ENCODE measurements around the gene PRMT5.

Gene PRMT5

GRCh38 chr14:22908601-22909000, 20.6 kb downstream of the PRMT5 start:
- peaks cover 3% of the 10 kb centered on the region; the same call in 1 of the 2 replicates for H3F3A ChIP-seq (ENCODE audit: control insufficient read depth, insufficient read depth)
- H4K20me1 ChIP-seq (ENCODE audit: control insufficient read depth, insufficient read depth, low read depth, low read length), result no peaks in the 10 kb centered on the region
- peaks cover 81% of the 10 kb centered on the region for H3K36me3 ChIP-seq (ENCODE audit: control insufficient read depth, low read length)
- no peak overlapping the region for H3K4me2 ChIP-seq (ENCODE audit: low read length)
- H3K27me3 ChIP-seq (ENCODE audit: control insufficient read depth, low read length), result no peaks in the 10 kb centered on the region
- peaks cover 36% of the 10 kb centered on the region for H3K79me2 ChIP-seq (ENCODE audit: control insufficient read depth, low read length)
- no peak overlapping the region for H3K4me3 ChIP-seq (ENCODE audit: low read length)
- no peak for TF ChIP-seq EZH2phosphoT487 (IDR thresholded peaks at IDR 0.05; ENCODE audit: borderline replicate concordance, low read length)
- TF ChIP-seq, protein P1, sequence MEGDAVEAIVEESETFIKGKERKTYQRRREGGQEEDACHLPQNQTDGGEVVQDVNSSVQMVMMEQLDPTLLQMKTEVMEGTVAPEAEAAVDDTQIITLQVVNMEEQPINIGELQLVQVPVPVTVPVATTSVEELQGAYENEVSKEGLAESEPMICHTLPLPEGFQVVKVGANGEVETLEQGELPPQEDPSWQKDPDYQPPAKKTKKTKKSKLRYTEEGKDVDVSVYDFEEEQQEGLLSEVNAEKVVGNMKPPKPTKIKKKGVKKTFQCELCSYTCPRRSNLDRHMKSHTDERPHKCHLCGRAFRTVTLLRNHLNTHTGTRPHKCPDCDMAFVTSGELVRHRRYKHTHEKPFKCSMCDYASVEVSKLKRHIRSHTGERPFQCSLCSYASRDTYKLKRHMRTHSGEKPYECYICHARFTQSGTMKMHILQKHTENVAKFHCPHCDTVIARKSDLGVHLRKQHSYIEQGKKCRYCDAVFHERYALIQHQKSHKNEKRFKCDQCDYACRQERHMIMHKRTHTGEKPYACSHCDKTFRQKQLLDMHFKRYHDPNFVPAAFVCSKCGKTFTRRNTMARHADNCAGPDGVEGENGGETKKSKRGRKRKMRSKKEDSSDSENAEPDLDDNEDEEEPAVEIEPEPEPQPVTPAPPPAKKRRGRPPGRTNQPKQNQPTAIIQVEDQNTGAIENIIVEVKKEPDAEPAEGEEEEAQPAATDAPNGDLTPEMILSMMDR (IDR thresholded peaks at IDR 0.05; ENCODE audit: low read depth, low read length, poor library complexity, severe bottlenecking), result no peak
- H3K27ac ChIP-seq (ENCODE audit: low read depth, low read length), result no peak overlapping the region
- H3K9me3 ChIP-seq (ENCODE audit: control insufficient read depth, insufficient read depth, low read length), result no peaks in the 10 kb centered on the region
- H3K4me1 ChIP-seq (ENCODE audit: control insufficient read depth, low read length), result peaks cover 4% of the 10 kb centered on the region; the same call in 1 of the 2 replicates
- no peaks in the 10 kb centered on the region for H3K9me2 ChIP-seq (replicated peaks; ENCODE audit: control insufficient read depth, low read length)

GRCh38 chr14:22907429-22907828, 21.7 kb downstream of the PRMT5 start:
- Histone ChIP-seq H3K9me3 (ENCODE audit: control insufficient read depth, insufficient read depth, low read length) (no peaks in the 10 kb centered on the region), H3K36me3 (ENCODE audit: control insufficient read depth, low read length) (peaks cover 88% of the 10 kb centered on the region), H3F3A (ENCODE audit: control insufficient read depth, insufficient read depth) (peaks cover 3% of the 10 kb centered on the region; the same call in 1 of the 2 replicates), H3K4me3 (ENCODE audit: low read length) (no peak overlapping the region), H3K27ac (ENCODE audit: low read depth, low read length) (no peak overlapping the region), H3K9me2 (replicated peaks; ENCODE audit: control insufficient read depth, low read length) (no peaks in the 10 kb centered on the region), H4K20me1 (ENCODE audit: control insufficient read depth, insufficient read depth, low read depth, low read length) (no peaks in the 10 kb centered on the region), H3K79me2 (ENCODE audit: control insufficient read depth, low read length) (peaks cover 25% of the 10 kb centered on the region), H3K4me1 (ENCODE audit: control insufficient read depth, low read length) (peaks cover 3% of the 10 kb centered on the region; the same call in 1 of the 2 replicates), H3K27me3 (ENCODE audit: control insufficient read depth, low read length) (no peaks in the 10 kb centered on the region), H3K4me2 (ENCODE audit: low read length) (no peak overlapping the region)
- TF ChIP-seq, protein P1 (IDR thresholded peaks at IDR 0.05; ENCODE audit: low read depth, low read length, poor library complexity, severe bottlenecking), result no peak
- TF ChIP-seq EZH2phosphoT487 (IDR thresholded peaks at IDR 0.05; ENCODE audit: borderline replicate concordance, low read length), result no peak

GRCh38 chr14:22906073-22906472, 23.1 kb downstream of the PRMT5 start:
- H3F3A ChIP-seq (ENCODE audit: control insufficient read depth, insufficient read depth), result peaks cover 7% of the 10 kb centered on the region; the same call in 1 of the 2 replicates
- H3K27me3 ChIP-seq (ENCODE audit: control insufficient read depth, low read length), result no peaks in the 10 kb centered on the region
- H3K36me3 ChIP-seq (ENCODE audit: control insufficient read depth, low read length), result peaks cover 88% of the 10 kb centered on the region
- H3K27ac ChIP-seq (ENCODE audit: low read depth, low read length), result no peak overlapping the region
- no peaks in the 10 kb centered on the region for H3K4me1 ChIP-seq (ENCODE audit: control insufficient read depth, low read length)
- H3K79me2 ChIP-seq (ENCODE audit: control insufficient read depth, low read length), result peaks cover 12% of the 10 kb centered on the region
- H3K4me2 ChIP-seq (ENCODE audit: low read length), result no peak overlapping the region
- H4K20me1 ChIP-seq (ENCODE audit: control insufficient read depth, insufficient read depth, low read depth, low read length), result no peaks in the 10 kb centered on the region
- no peaks in the 10 kb centered on the region for H3K9me3 ChIP-seq (ENCODE audit: control insufficient read depth, insufficient read depth, low read length)
- no peaks in the 10 kb centered on the region for H3K9me2 ChIP-seq (replicated peaks; ENCODE audit: control insufficient read depth, low read length)
- no peak for TF ChIP-seq EZH2phosphoT487 (IDR thresholded peaks at IDR 0.05; ENCODE audit: borderline replicate concordance, low read length)
- TF ChIP-seq, protein P1 (IDR thresholded peaks at IDR 0.05; ENCODE audit: low read depth, low read length, poor library complexity, severe bottlenecking), result no peak
- no peak overlapping the region for H3K4me3 ChIP-seq (ENCODE audit: low read length)
